Bronchial epithelial cell (primary cell): ENCODE measurements around the gene BTBD1. TPM values are rescaled to one million over a fixed set of nuclear protein-coding genes. Genes with fewer than 3 reads are reported as not detected.

Experiments used
- DNase-seq: peaks from one replicate; pipeline ENCODE4 v3.0.0-alpha.2; 2010; ENCODE audit warnings: low read depth
- FAIRE-seq: peaks from 2 replicates; lab custom pipeline; 2011; peaks lifted over from hg19 to GRCh38; lab: Jason Lieb, UNC
- H3K27me3 ChIP-seq: 2 replicates; pipeline ENCODE4 v1.5.1; 2011; ENCODE audit warnings: low read length; ENCODE audit not compliant: control insufficient read depth, insufficient read depth
- H3K36me3 ChIP-seq: 2 replicates; pipeline ENCODE4 v1.5.1; 2011; ENCODE audit warnings: low read length; ENCODE audit not compliant: control insufficient read depth, insufficient read depth
- H3K4me3 ChIP-seq: 2 replicates; pipeline ENCODE4 v1.5.1; 2011; ENCODE audit warnings: mild to moderate bottlenecking, low read depth, low read length, control low read depth
- CTCF ChIP-seq: IDR thresholded peaks from 2 replicates; pipeline ENCODE4 v1.5.1; 2011; ENCODE audit warnings: mild to moderate bottlenecking, moderate library complexity, low read length, control low read depth, inconsistent platforms; ENCODE audit not compliant: insufficient read depth, severe bottlenecking
- total RNA-seq: library from RNA; depleted of rRNA; stranded (reverse); fragments of >200 nt; gene quantifications from 2 replicates; pipeline ENCODE4 v1.2.1, GENCODE V29; 2014

The BTBD1 gene
- total RNA-seq, 1 donor from 2014 or later, result 78.2 TPM

DNA sequence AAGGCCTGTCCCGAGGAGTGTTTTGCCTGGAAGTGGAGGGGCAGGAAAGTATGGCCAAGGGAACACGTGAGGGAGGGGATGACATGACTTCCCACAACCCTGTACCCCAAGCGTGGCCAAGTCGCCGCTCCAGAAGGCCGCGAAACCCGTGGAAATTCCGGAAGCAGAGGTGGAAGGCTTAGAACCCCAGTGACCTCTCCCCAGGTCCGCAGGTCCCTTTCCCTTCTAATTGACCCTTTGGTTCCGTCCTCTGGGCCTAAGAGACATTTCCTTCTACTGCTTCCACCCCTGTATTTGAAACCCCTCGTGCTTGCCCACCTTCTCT, 548 bp upstream of the BTBD1 start:
- TF ChIP-seq CTCF, result no peak
- FAIRE-seq, result no peak
- Histone ChIP-seq H3K36me3 (no peaks in the 10 kb centered on the region), H3K4me3 (peak overlapping the region; percentile 84), H3K27me3 (no peaks in the 10 kb centered on the region)
- no peak for DNase-seq

DNA sequence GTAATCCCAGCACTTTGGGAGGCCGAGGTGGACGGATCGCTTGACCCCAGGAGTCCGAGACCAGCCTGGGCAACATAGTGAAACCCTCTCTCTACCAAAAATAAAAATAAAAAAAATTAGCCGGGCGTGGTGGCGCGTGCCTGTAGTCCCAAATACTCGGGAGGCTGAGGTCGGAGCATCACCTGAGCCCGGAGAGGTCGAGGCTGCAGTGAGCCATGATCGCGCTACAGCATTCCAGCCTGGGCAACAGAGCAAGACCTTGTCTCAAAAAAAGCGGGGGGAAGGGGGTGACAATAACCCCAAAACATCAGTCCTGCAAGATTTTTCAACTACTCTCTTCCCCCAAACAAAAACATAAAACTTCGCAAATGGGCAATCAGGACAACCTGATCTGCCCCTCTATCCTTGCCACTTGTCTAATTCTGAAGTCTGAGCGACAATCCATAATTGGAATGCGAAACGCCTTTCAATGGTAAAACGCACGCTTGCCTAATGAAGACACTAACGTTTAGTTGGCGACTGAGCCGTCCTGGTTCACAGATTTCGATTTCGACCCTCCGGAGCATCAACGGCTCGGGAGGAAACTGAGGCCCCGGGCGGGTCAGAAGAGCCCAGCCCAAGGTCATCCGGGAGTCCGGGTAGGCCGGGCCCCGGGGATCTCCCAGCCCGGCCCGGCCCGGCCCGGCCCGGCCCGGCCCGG, 868 bp downstream of the BTBD1 start:
- DNase-seq (no peak), FAIRE-seq (no peak)
- Histone ChIP-seq H3K27me3 (no peaks in the 10 kb centered on the region), H3K36me3 (no peaks in the 10 kb centered on the region), H3K4me3 (peak overlapping the region; percentile 84)
- TF ChIP-seq CTCF, result no peak

- Histone ChIP-seq H3K27me3 (no peaks in the 10 kb centered on the region), H3K4me3 (peak overlapping the region; percentile 84), H3K36me3 (no peaks in the 10 kb centered on the region)
- FAIRE-seq (no peak), DNase-seq (no peak)
- no peak for TF ChIP-seq CTCF
These were observed 1.6 kb downstream of the BTBD1 start for GRCh38 chr15:83065431-83065830.

DNA sequence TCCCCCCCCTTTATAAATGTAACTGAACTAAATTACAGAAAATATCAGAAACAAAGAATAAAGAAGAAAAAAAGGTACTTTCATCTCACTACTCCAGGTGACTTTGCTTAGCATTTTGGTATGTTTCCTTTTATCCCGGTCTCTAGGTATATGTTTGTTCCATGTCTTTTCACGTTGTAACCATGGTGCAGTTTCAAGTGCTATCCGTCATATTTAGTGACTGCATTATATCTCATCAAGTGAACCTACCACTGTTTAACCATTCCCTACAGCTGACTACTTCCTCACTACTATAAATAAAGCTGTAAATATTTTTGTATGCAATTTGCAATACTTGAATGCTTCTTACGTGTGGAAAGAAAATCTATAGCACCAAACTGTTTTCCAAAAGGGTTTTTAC, 2.2 kb downstream of the BTBD1 start:
- Histone ChIP-seq H3K36me3 (no peaks in the 10 kb centered on the region), H3K27me3 (no peaks in the 10 kb centered on the region), H3K4me3 (peak overlapping the region; percentile 19)
- TF ChIP-seq CTCF, result no peak
- DNase-seq (peak; percentile 78), FAIRE-seq (no peak)

DNA sequence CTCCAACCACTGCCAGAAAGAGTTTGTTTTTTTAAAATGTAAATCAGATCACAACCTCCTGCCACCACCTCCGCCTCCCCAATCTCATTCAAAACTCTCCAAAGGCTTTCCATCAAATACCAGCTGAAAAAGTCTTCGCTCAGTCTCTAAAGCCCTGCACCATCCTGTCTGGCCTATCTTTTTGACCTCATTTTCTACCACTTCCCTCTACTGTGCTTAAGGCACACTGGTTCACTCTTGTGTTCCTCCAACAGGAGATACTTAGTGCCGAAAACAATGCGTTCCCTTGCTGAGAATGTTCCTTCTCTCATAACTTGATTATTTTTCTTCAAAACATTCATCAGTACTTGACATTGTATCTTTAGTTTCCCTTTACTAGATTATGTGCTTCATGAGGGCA, 3.5 kb downstream of the BTBD1 start:
- no peak overlapping the region for H3K4me3 ChIP-seq
- FAIRE-seq, result no peak

More for the DNA sequence above, 3.5 kb downstream of the BTBD1 start:
- DNase-seq, result no peak
- Histone ChIP-seq H3K27me3 (no peaks in the 10 kb centered on the region), H3K36me3 (peaks cover 1% of the 10 kb centered on the region)
- no peak for TF ChIP-seq CTCF
